NCI-H2171 (cell line): ENCODE results near the gene EIF3J.
"Not testable (repeated sequence)": the region's sequence is repeated elsewhere in the genome, so short reads cannot be mapped to it uniquely, and the experiment has no call there.

Experiments
- DNase-seq: peaks from one replicate; lab custom pipeline; 2025; lab: John Stamatoyannopoulos, UW

The EIF3J gene, protein sequence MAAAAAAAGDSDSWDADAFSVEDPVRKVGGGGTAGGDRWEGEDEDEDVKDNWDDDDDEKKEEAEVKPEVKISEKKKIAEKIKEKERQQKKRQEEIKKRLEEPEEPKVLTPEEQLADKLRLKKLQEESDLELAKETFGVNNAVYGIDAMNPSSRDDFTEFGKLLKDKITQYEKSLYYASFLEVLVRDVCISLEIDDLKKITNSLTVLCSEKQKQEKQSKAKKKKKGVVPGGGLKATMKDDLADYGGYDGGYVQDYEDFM

DNA sequence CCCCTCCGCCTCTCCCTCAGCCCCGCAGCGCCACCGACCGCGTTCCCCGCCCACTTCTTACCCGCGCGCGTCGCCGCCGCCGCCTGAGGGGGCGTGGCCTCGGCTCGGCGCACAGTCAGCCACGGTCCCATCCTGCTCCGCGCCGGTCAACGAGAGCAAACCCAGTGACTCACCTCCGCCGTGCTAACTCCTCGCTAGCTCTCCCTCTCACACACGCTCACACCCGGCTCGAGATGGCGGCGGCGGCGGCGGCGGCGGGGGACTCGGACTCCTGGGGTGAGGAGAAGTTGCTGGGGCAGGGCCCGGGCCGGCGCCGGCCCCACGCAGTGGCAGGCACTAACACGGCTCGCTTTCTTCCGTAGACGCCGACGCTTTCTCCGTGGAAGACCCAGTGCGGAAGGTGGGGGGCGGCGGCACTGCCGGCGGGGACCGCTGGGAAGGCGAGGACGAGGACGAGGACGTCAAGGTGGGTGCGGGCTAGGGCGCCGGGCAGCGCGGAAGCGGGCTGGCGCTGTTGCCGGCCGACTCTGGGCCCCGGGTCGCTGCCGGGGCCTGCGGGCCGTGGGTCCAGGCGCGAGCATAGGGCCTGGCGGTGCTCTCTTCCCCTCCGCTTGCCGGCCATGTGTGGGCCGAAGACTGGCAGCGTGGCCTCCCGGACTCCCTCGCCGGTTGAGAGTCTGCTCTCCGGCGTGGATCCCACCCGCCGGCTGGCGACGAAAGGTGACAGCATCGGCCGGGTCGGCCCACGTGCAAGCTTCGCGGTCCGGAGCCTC lies at the start of gene EIF3J:
Gene EIF3J, plus strand, starts transcription at position 186 of the 773 bp plus-strand sequence. Its CDS starts 48 bp downstream, at position 234.
- peak; percentile 95 for DNase-seq

DNA sequence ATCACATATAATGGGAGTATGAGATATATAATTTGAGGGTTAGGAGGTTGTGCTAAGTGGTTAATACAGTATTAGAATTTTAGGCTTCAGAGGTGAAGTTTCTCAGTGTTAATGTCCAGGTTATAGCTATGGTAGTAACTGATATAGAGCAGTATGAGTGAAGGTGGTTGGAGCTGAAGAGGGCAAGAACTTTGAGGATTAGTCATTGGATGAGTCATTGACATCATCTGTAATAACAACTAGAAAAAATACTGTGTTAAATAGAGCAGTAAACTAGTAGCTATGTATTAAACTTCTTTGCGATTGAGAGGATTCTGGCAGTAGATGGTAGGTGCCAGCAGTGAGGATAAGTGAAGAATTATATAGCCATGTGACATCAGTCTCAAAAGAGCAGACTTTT lies 47.5 kb upstream of the EIF3J start:
- no peak for DNase-seq

DNA sequence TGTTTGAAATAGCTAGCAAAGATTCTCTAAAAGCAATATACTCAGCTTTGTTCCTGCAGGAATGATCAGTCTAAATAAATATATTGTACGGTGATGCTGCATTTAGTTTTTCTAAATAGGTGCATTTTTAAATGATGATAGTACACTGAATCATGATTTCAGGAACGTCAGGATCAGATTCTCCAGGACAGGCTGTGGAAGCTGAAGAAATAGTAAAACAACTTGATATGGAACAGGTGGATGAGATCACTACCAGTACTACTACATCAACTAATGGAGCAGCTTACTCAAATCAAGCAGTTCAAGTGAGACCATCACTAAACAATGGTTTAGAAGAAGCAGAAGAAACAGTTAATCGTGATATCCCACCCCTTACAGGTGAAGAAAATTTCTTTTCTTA lies 46.3 kb upstream of the EIF3J start:
- no peak for DNase-seq

GRCh38 chr15:44492040-44492439 lies 44.9 kb upstream of the EIF3J start:
- no peak for DNase-seq

DNA sequence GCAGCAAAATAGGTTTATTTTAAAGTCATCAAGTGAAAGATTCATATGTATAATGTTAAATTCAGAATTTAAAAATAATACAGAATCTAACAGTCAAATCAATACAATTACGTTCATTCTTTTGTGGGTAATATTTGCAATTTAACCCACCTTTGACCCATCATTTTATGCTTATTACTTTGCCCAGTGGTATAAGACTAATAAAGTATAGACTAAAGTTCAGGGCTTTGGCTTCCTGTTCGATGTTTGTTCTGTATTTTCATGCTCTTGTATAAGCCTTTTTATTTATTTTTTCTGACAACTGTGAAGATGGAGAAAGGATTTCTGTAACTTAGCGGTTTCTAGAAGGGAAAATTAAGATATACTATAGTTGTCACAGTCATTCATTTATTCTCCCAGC lies 44.3 kb upstream of the EIF3J start:
- no peak for DNase-seq

GRCh38 chr15:44495562-44495961 lies 41.4 kb upstream of the EIF3J start:
- no peak for DNase-seq

- DNase-seq: no peak
Observed at GRCh38 chr15:44500555-44500954, 36.4 kb upstream of the EIF3J start.

DNA sequence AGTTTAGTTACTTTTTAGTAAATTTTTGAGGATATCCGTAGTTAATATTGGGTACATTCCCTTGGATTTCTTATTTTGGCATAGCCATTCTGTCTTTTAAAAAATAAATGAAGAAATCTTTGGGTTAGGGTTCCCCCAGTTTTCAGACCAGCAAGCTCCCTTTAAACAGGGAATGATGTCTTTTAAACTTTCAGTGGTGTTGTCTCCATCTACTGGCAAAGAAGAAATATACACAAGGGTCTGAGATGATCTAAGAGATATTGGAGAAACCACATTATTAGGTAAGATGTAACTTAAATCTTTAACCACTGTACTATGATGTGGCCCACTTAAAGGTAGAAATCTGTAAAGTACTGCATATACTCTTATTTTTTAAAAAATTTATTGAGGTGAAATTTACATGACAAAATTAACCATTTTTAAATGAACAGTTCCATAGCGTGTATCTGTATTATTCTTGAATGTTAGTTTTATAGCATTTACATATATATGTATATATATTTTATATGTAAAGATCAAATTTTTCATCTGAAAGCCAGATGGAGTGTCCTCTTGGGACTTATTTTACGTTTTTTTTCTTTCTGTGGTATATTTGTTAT lies 35.1 kb upstream of the EIF3J start:
- no peak for DNase-seq

GRCh38 chr15:44516436-44516835 lies 20.5 kb upstream of the EIF3J start:
- DNase-seq: no peak

DNA sequence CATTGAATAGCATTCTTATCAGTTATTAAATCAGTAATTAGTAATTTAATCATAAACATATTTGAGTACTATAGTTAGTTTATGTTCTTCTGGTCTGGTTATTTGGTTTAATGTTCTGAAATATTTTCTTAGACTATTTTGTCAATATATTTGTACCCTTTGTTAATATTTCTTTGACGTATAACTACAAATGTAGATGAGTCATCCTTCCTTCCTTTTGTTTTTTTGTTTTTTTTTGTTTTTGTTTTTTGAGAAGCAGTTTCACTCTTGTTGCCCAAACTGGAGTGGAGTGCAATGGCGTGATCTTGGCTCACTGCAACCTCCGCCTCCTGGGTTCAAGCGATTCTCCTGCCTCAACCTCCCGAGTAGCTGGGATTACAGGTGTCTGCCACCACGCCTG lies 17.4 kb upstream of the EIF3J start:
- DNase-seq: no peak

- no peak for DNase-seq
Observed at GRCh38 chr15:44525018-44525417, 11.9 kb upstream of the EIF3J start.

GRCh38 chr15:44527241-44527640 lies 9.7 kb upstream of the EIF3J start:
- no peak for DNase-seq

DNA sequence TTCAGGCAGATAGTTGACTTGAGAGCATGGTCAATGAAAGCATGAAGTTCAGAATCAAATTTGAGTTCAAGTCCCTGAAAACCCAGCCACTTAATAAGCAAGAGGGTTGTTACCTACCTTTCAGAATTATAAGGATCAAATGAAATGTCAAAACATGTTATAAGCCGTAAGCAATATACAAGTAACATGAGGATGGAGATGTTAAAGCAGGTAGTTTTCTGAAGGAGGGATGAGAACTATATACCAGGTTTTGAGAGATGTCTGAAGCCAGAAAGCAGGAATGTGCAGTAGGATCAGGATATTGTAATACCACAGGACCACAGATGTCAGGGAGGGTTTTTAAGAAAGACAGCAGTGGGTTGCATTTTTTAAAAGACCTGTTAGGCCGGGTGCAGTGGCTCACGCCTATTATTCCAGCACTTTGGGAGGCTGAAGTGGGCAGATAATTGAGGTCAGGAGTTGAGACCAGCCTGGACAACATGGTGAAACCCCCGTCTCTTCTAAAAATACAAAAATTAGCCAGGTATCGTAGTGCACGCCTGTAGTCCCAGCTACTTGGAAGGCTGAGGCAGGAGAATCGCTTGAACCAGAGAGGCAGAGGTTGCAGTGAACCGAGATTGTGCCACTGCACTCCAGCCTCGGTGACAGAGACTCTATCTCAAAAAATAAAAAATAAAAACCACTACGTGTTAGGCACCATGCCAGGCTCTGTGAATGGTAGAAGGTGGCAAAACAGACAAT lies 6.9 kb upstream of the EIF3J start:
- DNase-seq: no peak

DNA sequence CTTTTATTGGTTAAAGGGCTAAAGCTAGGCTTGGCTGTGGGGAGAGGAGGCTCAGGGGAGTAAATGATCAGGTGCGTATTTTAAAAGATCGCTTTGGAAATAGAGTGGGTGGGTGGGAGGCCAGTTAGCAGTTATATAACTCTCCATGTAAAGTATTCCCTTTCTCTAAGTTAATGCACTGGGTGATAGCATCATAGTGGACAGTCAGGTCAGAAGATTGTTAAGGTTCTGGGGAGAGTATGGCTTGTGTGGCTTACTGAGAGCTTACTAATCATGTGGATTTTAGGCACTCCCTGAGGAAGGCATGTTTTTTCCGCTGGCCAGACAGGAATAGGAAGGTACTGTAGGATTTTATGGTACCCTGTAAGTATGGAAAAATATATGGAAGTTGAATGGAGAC lies 6.3 kb upstream of the EIF3J start:
- DNase-seq: no peak

DNA sequence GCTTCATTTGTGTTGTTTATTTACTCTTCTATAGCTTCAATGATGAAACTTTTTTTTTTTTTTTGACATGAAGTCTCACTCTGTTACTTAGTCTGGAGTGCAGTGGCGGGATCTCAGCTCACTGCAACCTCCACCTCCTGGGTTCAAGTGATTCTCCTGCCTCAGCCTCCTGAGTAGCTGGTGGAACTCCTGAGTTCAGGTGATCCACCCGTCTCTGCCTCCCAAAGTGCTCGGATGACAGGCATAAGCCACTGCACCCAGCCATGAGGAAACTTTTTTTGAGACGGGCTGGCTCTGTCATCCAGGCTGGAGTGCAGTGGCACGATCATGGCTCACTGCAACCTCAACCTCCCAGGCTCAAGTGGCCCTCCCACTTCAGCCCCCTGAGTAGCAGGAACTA lies 4.7 kb upstream of the EIF3J start:
- not testable (repeated sequence) for DNase-seq

- DNase-seq: no peak
Observed at GRCh38 chr15:44532689-44533088, 4.3 kb upstream of the EIF3J start.

GRCh38 chr15:44535092-44535491 lies 1.9 kb upstream of the EIF3J start:
- no peak for DNase-seq

DNA sequence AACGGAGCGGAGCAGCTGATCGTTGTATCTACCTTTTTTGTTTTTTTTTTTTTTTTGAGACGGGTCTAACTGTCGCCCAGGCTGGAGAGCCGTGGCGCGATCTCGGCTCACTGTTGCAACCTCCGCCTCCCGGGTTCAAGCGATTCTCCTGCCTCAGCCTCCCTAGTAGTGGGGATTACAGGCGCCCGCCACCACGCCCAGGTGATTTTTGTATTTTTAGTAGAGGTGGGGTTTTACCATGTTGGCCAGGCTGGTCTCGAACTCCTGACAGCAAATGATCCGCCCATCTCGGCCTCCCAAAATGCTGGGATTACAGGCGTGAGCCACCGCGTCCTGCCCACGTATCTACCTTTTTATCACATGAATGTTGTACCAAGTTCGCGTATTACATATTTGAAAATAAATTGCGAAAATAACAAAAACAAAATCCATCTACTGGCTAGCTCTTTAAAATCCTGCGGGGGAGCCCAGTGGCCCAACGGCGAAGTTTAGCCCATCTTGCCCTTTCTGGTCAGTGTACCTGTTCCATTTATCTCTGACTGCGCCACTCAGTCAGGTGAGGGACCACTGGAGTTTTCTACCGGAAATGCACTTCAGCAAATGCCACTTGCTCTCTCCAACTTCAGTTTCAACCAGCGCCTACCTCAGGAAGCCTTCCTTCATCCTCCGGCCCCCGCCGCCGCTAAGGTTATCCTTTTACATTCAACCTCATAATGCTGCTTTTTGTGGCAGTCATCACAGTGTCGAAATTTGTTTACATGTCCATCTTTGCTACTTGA lies 1.2 kb upstream of the EIF3J start:
- no peak for DNase-seq

GRCh38 chr15:44536302-44536961 lies 515 bp upstream of the EIF3J start:
- DNase-seq: peak; percentile 59

DNA sequence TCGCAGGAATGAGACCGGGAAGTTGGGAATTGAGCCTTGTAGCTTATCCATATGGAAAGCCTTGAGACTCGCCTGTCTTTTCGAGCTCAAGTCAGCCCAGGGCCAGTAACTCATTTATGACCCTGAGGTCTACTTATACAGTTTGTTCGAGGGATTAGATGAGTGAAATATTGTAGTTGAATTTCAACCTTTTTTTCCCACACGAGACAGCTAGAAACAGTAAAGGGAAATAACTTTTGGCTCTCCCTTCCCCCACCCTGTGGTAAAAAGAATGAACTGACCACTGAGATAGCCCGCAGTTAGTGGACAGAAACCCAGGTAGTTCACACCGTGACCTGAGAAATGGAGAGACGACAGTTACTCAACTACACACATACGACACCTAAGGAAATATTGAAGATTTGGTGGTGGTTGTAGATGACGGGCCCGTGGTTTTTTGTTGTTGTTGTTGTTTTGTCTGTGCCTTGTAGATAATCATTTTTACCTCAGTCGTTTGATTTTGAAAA lies 841 bp downstream of the EIF3J start:
- DNase-seq: no peak
